HG02938 (cell line): ENCODE measurements around the gene IDNK.

Experiments used
- ATAC-seq: cut with Tn5 transposase; IDR thresholded peaks from one replicate; pipeline ENCODE4 v1.9.1; 2021; ENCODE audit warnings: mild to moderate bottlenecking, moderate library complexity; ENCODE audit not compliant: unreplicated experiment

IDNK gene

DNA sequence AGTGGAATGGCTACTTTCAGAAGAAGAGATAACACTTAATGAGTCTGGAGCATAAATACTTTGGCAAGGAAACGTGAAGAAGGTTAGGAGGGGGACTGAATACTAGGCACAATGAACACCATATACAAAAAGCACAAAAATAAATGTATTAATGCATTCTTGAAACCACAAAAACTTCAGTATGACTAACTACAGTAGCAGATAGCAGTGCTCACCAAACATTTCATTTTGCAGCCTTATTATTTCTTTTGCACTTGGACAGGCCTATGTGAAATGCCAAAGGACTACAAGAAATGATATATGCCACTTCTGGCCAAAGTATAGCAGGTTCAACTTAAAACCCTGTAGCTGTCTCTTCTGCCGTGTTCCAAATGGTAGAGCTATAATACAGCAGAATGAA is 58.5 kb downstream of the IDNK start:
- ATAC-seq: no peak

DNA sequence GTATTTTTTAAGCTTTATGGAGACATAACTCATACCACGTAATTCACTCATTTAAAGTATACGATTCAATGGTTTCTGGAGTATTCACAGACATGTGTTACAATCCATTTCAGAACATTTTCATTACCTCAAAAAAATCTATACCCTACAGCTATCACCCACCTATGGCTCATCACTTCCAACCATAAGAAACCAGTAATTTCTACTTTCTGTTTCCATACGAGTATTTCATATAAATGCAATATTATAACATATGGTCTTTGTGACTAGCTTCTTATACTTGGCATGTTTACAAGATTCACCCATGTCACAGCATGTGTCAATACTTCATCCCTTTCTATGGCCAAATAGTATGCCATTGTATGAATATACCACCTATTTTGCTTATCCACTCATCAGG is 66.0 kb downstream of the IDNK start:
- no peak for ATAC-seq

DNA sequence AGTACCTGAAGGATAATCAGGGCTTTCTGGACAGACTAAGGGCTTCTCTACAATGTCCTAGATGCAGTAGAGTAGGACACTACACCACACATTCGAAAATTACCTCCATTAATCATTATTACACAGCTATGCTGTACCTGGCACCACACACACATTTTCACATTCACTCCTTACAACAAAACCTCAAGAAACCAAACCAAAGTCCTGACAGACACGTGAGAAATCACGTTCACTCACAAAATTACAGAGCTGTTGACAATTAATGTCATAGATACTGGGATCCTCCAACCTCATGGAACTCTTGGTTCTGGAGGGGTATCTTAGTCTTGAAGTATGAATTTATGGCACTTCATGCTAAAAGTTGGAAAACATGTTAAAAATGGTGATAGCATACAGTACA is 68.5 kb downstream of the IDNK start:
- ATAC-seq: no peak
